Keratinocyte (primary cell): Measurements from ENCODE around the gene CHMP3. TPM values are rescaled to one million over a fixed set of nuclear protein-coding genes. Genes with fewer than 3 reads are reported as not detected.

ENCODE experiments used
- DNase-seq: peaks from one replicate; pipeline ENCODE4 v3.0.0-alpha.2; 2011; ENCODE audit warnings: low read depth, missing footprints, low spot score
- FAIRE-seq: peaks from 2 replicates; lab custom pipeline; 2011; peaks lifted over from hg19 to GRCh38; lab: Jason Lieb, UNC
- H2AFZ ChIP-seq: 2 replicates; pipeline ENCODE4 v1.6.0; 2012; ENCODE audit warnings: low read length, control low read depth, inconsistent platforms; ENCODE audit not compliant: control insufficient read depth
- H3K27ac ChIP-seq: 2 replicates; pipeline ENCODE4 v1.5.1; 2011; ENCODE audit warnings: low read length; ENCODE audit not compliant: control insufficient read depth, insufficient read depth
- H3K27me3 ChIP-seq: 3 replicates; pipeline ENCODE4 v1.6.0; 2011; ENCODE audit warnings: low read length; ENCODE audit not compliant: control insufficient read depth, insufficient read depth; ENCODE audit errors: extremely low read depth
- H3K36me3 ChIP-seq, 2 experiments: 2 replicates in 1 of 2; 3 replicates in 1 of 2; pipeline ENCODE4 v1.5.1; 2011; ENCODE audit warnings: low read length in 2 of 2, mild to moderate bottlenecking in 1 of 2; ENCODE audit not compliant: control insufficient read depth in 2 of 2, insufficient read depth in 2 of 2; ENCODE audit errors: extremely low read depth in 1 of 2
- H3K4me1 ChIP-seq: 3 replicates; pipeline ENCODE4 v1.5.1; 2011; ENCODE audit warnings: low read length; ENCODE audit not compliant: control insufficient read depth, insufficient read depth; ENCODE audit errors: extremely low read depth
- H3K4me2 ChIP-seq: 3 replicates; pipeline ENCODE4 v1.6.0; 2011; ENCODE audit warnings: low read depth, low read length; ENCODE audit not compliant: control insufficient read depth, insufficient read depth; ENCODE audit errors: extremely low read depth
- H3K4me3 ChIP-seq, 3 experiments: fragments of 200-600 bp in 1 of 3; sonication (generic) in 1 of 3; 2 replicates in 2 of 3; 3 replicates in 1 of 3; pipeline ENCODE4 v1.5.1; 2011 to 2016; ENCODE audit warnings: low read length in 3 of 3, mild to moderate bottlenecking in 3 of 3, control low read depth in 2 of 3, inconsistent platforms in 1 of 3, low read depth in 1 of 3, mixed read lengths in 1 of 3, mixed run types in 1 of 3, moderate library complexity in 1 of 3; ENCODE audit not compliant: control insufficient read depth in 2 of 3, insufficient read depth in 2 of 3; ENCODE audit errors: extremely low read depth in 1 of 3
- H3K79me2 ChIP-seq: 2 replicates; pipeline ENCODE4 v1.6.0; 2012; ENCODE audit warnings: low read length; ENCODE audit not compliant: control insufficient read depth, insufficient read depth
- H3K9ac ChIP-seq: 3 replicates; pipeline ENCODE4 v1.6.0; 2011; ENCODE audit warnings: low read length; ENCODE audit not compliant: control insufficient read depth, insufficient read depth; ENCODE audit errors: extremely low read depth
- H3K9me1 ChIP-seq: 3 replicates; pipeline ENCODE4 v1.6.0; 2011; ENCODE audit warnings: low read length; ENCODE audit not compliant: control insufficient read depth, insufficient read depth; ENCODE audit errors: extremely low read depth
- H3K9me3 ChIP-seq: 2 replicates; pipeline ENCODE4 v1.5.1; 2012; ENCODE audit warnings: low read depth, low read length; ENCODE audit not compliant: control insufficient read depth
- H4K20me1 ChIP-seq: 3 replicates; pipeline ENCODE4 v1.6.0; 2011; ENCODE audit warnings: low read length; ENCODE audit not compliant: control insufficient read depth, insufficient read depth; ENCODE audit errors: extremely low read depth
- CTCF ChIP-seq, 3 experiments: IDR thresholded peaks in 1 of 3; conservative IDR thresholded peaks in 1 of 3; optimal IDR thresholded peaks in 1 of 3; 2 replicates in 2 of 3; 3 replicates in 1 of 3; pipeline versions ENCODE3 to v1.5.1; 2011; ENCODE audit warnings: low read length in 3 of 3, mild to moderate bottlenecking in 3 of 3, moderate library complexity in 2 of 3, control low read depth in 1 of 3, inconsistent platforms in 1 of 3; ENCODE audit not compliant: insufficient read depth in 2 of 3; ENCODE audit errors: extremely low read depth in 1 of 3
- EZH2 ChIP-seq: IDR thresholded peaks from one replicate; pipeline ENCODE4 v1.6.1; 2012; ENCODE audit warnings: inconsistent platforms, mild to moderate bottlenecking, low read length, moderate library complexity
- dilution Hi-C: fragments of 300-500 bp; cut with MboI; formaldehyde crosslinking; loops from one replicate; pipeline ENCODE4 v1.7.0; 2020; ENCODE audit warnings: low sequenced_read_pairs; ENCODE audit not compliant: extremely low pct_ligation_motif_present
- polyA plus RNA-seq, 5 experiments: library from polyadenylated mRNA; depleted of rRNA in 3 of 5; stranded (reverse) in 3 of 5; stranded (forward) in 1 of 5; unstranded in 1 of 5; fragments of >200 nt; gene quantifications; 1 replicate in 1 of 5; 2 replicates in 3 of 5; 3 replicates in 1 of 5; pipeline versions ENCODE4 v1.2.1 to v1.2.3, GENCODE V29; 2011 to 2012; ENCODE audit warnings: missing spikeins in 2 of 5, low read depth in 1 of 5, low replicate concordance in 1 of 5

The CHMP3 gene
- polyA plus RNA-seq, 1 donor (not counting 4 experiments of a cell fraction or from before 2014, with no cell fraction given) = 162 TPM

GRCh38 chr2:86598966-86599365 lies 35.7 kb upstream of the CHMP3 start:
- Histone ChIP-seq H3K79me2 (no peaks in the 10 kb centered on the region), H3K4me1 (peaks cover 9% of the 10 kb centered on the region), H3K27me3 (no peaks in the 10 kb centered on the region), H3K9me3 (no peaks in the 10 kb centered on the region), H3K4me2 (peak overlapping the region; percentile 46), H3K9ac (peak overlapping the region; percentile 2), H4K20me1 (no peaks in the 10 kb centered on the region), H3K9me1 (no peaks in the 10 kb centered on the region), H2AFZ (peak overlapping the region; percentile 36), H3K36me3 (peaks cover 0 to 2% of the 10 kb centered on the region in 2 experiments), H3K27ac (peak overlapping the region; percentile 33), H3K4me3 (no peak overlapping the region)
- DNase-seq (no peak), FAIRE-seq (no peak)
- TF ChIP-seq EZH2 = no peak
- no peak for TF ChIP-seq CTCF (optimal IDR thresholded peaks at IDR 0.05 in 1 of 3, IDR thresholded peaks at IDR 0.05 in 1 of 3, conservative IDR thresholded peaks at IDR 0.05 in 1 of 3; ENCODE audit: extremely low read depth in 1 of 3, insufficient read depth in 2 of 3, low read length in 3 of 3)
- dilution Hi-C loops = no loop called here

GRCh38 chr2:86596118-86596517 lies 32.9 kb upstream of the CHMP3 start:
- no peak overlapping the region for H3K27ac ChIP-seq
- H3K9me3 ChIP-seq = no peaks in the 10 kb centered on the region
- H2AFZ ChIP-seq = no peak overlapping the region
- TF ChIP-seq EZH2 (no peak), CTCF (optimal IDR thresholded peaks at IDR 0.05 in 1 of 3, IDR thresholded peaks at IDR 0.05 in 1 of 3, conservative IDR thresholded peaks at IDR 0.05 in 1 of 3; ENCODE audit: extremely low read depth in 1 of 3, insufficient read depth in 2 of 3, low read length in 3 of 3) (no peak)
- H3K4me1 ChIP-seq = peaks cover 9% of the 10 kb centered on the region
- H3K4me3 ChIP-seq = no peak overlapping the region
- no peaks in the 10 kb centered on the region for H3K79me2 ChIP-seq
- H4K20me1 ChIP-seq = no peaks in the 10 kb centered on the region
- FAIRE-seq (no peak), DNase-seq (no peak)
- dilution Hi-C loops = no loop called here
- no peak overlapping the region for H3K9ac ChIP-seq
- no peaks in the 10 kb centered on the region for H3K9me1 ChIP-seq
- no peaks in the 10 kb centered on the region for H3K36me3 ChIP-seq
- no peaks in the 10 kb centered on the region for H3K27me3 ChIP-seq
- H3K4me2 ChIP-seq = no peak overlapping the region
